GM18502 (cell line): ENCODE measurements around the gene IL20RB.

Experiments
- ATAC-seq: cut with Tn5 transposase; IDR thresholded peaks from one replicate; pipeline ENCODE4 v1.9.1; 2021; ENCODE audit warnings: mild to moderate bottlenecking; ENCODE audit not compliant: unreplicated experiment, poor library complexity

IL20RB gene

DNA sequence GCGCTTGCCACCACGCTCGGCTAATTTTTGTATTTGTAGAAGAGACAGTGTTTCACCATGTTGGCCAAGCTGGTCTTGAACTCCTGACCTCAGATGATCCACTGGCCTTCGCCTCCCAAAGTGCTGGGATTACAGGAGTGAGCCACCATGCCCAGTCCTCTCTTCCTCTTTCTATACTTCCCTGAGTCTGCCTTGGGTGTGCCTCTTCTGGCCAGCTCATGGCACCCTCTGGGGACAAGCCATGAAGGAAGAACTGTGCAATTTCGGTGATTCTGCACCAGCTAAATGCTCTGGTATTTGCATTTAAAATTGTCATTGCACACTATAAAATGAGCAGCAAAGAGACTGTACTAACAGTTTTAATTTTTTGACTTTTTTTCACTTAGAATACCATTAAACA is 66.6 kb downstream of the IL20RB start:
- no peak for ATAC-seq

DNA sequence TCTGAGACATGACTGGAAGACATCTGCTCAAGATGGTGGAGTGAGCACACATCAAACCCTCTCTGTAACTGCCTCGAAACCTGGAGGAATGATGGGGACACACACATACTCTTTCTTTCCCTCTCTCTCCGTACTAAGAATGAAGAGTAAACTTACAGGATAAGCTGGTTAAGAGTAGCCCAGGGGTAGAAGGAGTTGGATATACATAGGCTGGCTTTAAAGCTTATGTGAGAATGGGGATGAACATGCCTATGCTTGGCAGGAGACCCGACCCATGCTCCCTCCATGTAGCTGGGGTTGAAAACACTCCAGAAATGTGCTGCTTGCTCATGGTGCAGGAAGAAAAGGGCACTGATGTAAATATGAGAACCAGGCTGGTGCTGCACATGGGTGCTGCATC is 68.9 kb downstream of the IL20RB start:
- ATAC-seq: no peak

DNA sequence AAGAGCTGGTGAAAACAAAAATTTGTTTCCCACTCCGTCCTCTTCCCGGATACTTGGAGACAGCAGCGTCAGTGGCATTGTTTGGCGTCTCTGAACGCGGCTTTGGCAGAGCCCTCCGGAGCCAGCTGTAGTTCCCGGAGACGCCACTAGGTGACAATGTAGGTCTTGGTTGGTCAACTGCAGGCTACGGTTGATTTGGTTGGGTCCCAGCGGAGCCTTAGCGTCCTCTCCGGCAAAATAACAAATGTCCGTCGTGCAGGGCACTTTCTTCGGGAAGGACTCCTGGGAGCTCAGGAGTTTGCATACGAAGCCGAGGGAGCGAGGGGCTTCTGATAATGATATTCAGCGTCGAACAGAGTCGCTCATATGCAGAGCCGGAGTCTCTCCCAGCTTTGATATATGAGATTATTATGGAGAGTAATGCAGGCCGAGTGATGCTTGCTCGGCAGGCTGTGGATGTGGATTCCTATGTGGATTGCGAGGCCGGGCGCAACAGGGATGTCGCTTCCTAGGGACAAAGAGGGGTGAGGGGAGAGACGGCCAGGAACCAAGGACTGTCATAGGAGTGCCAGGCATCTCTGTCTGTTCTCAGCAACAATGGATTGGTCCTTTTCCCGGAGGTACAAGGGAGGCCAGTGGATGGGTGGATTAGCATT is 74.8 kb downstream of the IL20RB start:
- peak; percentile 83 for ATAC-seq

DNA sequence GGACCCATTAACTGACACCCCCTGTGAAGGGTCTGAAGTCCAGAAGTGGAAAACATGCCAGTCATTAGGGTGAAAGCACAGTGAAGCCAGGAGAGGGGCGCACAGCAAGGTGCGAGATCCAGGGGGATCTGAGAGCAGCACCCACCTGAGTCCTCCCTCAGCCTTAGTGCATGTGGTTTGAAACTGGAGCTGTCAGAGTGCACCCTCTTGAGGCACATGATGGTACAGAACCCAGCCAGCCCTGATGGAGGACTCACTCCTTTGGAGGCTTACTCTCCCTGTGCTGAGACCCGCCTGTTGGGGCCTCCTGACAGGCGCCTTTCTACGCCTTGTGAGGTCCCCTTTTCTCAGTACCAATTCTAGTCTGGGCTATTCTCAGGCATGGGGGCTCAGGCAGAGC is 77.8 kb downstream of the IL20RB start:
- ATAC-seq: no peak

DNA sequence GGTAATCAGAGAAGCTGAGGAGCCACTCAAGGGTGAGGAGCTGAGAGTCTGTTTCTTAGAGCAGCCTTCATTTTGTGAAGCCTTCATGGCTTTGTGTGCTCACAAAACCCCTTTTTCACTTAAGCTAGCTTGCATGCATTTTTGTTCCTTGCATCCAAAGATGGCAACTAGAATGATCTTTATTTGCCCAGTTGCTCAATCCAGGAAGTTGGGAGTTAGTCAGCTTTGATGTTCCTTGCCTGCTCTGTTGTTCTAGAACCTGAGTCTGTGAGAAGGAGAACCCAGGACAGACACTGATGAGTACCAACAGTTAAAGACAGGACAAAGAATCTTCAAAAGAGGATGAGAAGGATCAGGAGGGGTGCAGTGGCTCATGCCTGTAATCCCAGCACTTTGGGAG is 81.8 kb downstream of the IL20RB start:
- no peak for ATAC-seq

DNA sequence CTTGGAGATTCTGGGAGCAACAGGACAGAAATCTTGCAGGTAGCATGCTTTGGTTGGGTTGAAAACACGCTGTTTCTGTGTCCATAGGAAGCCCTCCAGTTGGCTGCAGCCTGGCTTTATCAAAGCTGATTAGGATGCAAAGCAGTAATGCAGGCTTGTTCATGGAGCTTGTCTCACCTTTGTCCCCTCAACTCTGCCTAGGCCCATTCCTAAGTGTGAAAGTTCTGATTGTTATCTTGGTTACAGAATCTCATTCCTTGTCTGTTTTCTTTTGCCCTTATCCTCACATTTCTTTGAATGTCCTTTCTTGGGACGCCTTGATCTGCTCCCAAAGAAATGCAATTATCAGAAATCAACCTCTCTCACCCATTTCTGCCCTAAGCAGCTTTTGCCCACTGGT is 83.5 kb downstream of the IL20RB start:
- ATAC-seq: no peak

DNA sequence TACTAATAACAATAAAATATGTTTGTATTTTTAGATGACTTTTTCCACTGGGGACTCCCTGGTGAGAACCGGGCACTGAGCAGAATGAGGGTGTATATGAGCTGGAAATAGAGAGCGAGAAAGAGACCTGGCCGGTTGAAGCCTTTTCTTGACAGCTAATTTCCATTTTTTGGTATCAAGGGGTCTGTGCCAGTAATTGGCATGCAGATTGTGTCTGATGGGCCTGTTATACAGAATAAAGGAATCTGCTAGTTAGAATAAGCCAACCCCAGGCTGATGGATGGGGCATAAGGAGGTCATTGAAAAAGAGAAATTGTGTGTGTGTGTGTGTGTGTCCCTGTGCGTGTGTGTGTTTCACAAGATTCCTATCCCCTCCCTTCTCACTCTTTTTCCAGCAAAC is 83.9 kb downstream of the IL20RB start:
- ATAC-seq: no peak

DNA sequence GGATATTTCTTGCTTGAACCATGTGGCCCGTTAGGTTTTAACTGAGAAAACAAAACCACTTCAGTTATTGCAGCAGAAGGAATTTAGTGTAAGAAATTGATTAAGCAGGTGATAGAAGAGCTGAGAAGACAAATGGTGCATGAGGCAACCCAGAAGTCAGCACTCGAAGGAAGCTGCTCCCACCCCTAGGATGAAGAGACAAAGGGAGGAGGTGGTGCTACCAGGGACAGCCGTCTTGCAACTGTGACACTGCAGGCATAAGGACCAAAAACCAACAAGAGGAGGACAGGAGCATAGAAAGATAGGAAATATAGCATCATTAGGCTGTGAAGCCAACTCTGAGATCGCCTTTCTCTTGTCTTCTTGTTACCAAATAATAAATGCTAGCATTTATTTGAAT is 89.0 kb downstream of the IL20RB start:
- ATAC-seq: no peak

DNA sequence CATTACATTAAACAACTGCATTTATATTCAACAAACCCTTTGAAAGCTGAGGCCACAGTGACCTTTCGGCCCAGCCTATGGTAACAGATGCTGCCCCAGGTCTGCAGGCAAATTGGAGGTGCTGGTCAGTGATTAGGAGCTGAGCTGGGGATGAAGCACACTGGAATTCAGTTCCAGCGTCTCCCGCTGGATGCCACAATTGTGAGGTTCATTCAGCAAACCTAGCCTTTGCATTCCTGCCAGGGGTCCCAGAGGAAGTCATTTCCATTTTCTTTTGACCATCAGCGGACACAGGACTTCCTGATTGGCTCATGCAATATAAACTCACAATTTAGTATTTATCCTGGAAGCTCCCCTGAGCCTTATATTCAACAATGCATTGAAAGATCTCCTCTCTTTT is 89.5 kb downstream of the IL20RB start:
- no peak for ATAC-seq

DNA sequence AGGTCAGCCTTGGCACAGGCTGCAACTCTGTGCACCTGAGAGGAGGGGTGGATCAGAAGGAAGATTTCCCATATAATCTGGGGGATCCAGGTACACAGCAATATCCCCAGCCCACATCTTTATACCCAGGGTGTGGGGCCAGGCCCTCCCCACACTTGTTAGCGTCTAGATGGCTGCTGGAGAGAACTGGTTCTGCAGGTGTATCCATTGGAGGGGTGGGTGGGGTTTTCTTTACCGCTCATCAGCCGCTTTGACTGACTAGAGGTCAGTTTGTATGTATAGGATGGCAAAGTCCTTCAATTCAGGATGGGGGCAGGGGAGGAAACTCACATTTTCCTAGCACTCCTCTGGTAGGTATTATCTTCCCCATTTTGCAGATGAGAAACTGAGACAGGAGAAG is 92.5 kb downstream of the IL20RB start:
- no peak for ATAC-seq

DNA sequence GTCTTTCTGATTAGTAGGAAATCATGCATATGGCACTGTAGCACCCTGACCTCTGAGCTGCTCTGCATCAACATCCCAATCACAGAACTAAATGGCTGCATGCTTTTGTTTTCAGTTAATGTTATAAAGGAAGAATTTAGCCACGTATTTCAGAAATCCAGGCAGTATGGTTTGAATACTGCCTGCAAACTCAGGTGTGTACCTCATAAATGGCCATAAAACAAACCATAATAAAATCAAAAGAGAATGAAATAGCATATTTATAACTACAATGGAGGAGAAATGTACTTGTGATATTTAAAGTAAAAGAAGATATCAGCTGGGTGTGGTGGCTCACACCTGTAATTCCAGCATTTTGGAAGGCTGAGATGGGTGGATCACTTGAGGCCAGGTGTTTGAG is 94.5 kb downstream of the IL20RB start:
- ATAC-seq: no peak
